ENCODE results near the gene PARP15. TPM values are rescaled to one million over a fixed set of nuclear protein-coding genes. Genes with fewer than 3 reads are reported as not detected.
"Not testable (repeated sequence)": the region's sequence is repeated elsewhere in the genome, so short reads cannot be mapped to it uniquely, and the experiment has no call there.

PARP15 gene
- total RNA-seq, 1 donor from 2014 or later, result 9.7 TPM

DNA sequence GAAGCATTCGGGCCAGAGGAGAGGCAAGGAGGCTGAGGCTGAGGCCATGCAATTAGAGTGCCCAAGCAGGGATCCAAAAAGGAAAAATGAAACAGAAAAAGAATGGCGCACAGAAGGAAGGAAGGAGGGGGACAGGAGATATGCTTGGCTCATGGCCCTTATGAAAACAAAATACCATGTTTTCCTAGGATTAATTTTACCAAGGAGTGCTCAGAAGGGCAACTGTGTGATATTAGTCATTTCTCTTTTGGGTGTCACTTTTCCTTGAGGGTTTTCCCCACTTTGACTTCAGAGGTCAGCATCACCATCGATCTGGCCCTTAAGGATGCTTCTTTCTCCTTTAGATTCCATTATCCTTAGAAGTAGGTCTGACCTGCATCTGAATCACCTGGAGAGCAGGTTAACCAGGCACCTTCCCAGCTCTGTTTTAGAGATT lies 104.5 kb downstream of the PARP15 start:
- Histone ChIP-seq H3K4me1 (peaks cover 44% of the 10 kb centered on the region), H3K4me3 (peak overlapping the region; percentile 65), H3K27ac (peak overlapping the region; percentile 95), H3K36me3 (no peaks in the 10 kb centered on the region), H3K9me3 (no peaks in the 10 kb centered on the region), H3K27me3 (no peaks in the 10 kb centered on the region)
- intact Hi-C loops (cut with DNase I), result no loop called here
- no peak for TF ChIP-seq CTCF (IDR thresholded peaks at IDR 0.05)
- ATAC-seq, result no peak
- no peak for DNase-seq

GRCh38 chr3:122682778-122683411 lies 105.4 kb downstream of the PARP15 start:
- H3K27me3 ChIP-seq; H3K36me3 ChIP-seq; DNase-seq; intact Hi-C loops (cut with DNase I); H3K9me3 ChIP-seq: not testable (repeated sequence)
- peak overlapping the region; percentile 65 for H3K4me3 ChIP-seq
- H3K4me1 ChIP-seq, result peaks cover 44% of the 10 kb centered on the region
- ATAC-seq, result peak; percentile 57
- H3K27ac ChIP-seq, result peak overlapping the region; percentile 95

DNA sequence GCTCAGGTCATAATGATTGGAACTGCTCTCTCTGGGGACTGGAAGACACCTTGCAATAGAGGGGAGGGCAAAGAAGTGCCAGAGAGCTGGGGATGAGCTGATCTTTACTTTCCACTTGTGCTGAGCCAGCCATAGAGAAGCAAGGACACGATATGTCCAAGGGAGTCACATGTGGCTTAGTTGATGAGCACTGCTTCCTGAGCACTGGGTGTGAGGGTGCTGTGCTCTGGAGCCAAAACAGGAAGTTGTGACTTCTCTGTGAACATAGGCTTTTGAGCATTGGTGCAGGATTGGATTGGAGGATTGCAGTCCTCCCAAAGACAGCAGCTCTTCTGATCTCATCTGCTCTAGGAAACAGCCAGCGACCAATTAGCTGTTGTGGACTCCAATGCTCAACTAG lies 109.8 kb downstream of the PARP15 start:
- peak; percentile 50 for ATAC-seq
- H3K36me3 ChIP-seq, result peaks cover 3% of the 10 kb centered on the region

More for the DNA sequence above, 109.8 kb downstream of the PARP15 start:
- no peaks in the 10 kb centered on the region for H3K9me3 ChIP-seq
- DNase-seq, result no peak
- H3K27ac ChIP-seq, result no peak overlapping the region
- intact Hi-C loops (cut with DNase I), result no loop called here
- no peaks in the 10 kb centered on the region for H3K27me3 ChIP-seq
- H3K4me3 ChIP-seq, result no peak overlapping the region
- H3K4me1 ChIP-seq, result peaks cover 20% of the 10 kb centered on the region
- TF ChIP-seq CTCF (IDR thresholded peaks at IDR 0.05), result no peak

Other genes starting within 250 kb of the PARP15 start
- gene MIX23, start 194.4 kb upstream of the PARP15 start, total RNA-seq, result 20.9 TPM
- 31.0 TPM for gene FAM162A, start 193.5 kb upstream of the PARP15 start, total RNA-seq
- gene WDR5B, start 161.6 kb upstream of the PARP15 start, total RNA-seq, result 5.1 TPM
- gene KPNA1, start 62.7 kb upstream of the PARP15 start, total RNA-seq, result 60.4 TPM
- gene PARP9, start 13.3 kb upstream of the PARP15 start, total RNA-seq, result 70.8 TPM
- 67.5 TPM for gene DTX3L, start 13.3 kb upstream of the PARP15 start, total RNA-seq
- 131 TPM for gene PARP14, start 103.2 kb downstream of the PARP15 start, total RNA-seq
- gene HSPBAP1, start 216.2 kb downstream of the PARP15 start, total RNA-seq, result 15.1 TPM
- gene SLC49A4, start 217.4 kb downstream of the PARP15 start, total RNA-seq, result 14.2 TPM